ENCODE results near the gene SLC7A10. TPM values are rescaled to one million over a fixed set of nuclear protein-coding genes. Genes with fewer than 3 reads are reported as not detected.

The SLC7A10 gene
- total RNA-seq: not detected
- long read RNA-seq: 0 reads

GRCh38 chr19:33225458-33225926 is at the start of gene SLC7A10:
Gene SLC7A10, minus strand, starts transcription at chr19:33225850. Its CDS starts 147 bp downstream, at chr19:33225703.
- peaks cover 14% of the 10 kb centered on the region for H3K4me1 ChIP-seq
- intact Hi-C loops (cut with micrococcal nuclease): no loop called here
- peaks cover 5% of the 10 kb centered on the region for H3K36me3 ChIP-seq
- H3K27ac ChIP-seq (replicated peaks): no peak within 1 kb of the TSS
- H3K4me3 ChIP-seq: peak within 1 kb of the TSS; percentile 41
- no peak for TF ChIP-seq CTCF (IDR thresholded peaks at IDR 0.05; ENCODE audit: borderline replicate concordance)
- no peak for DNase-seq
- H3K9me3 ChIP-seq (replicated peaks): peaks cover 30% of the 10 kb centered on the region
- peaks cover 100% of the 10 kb centered on the region for H3K27me3 ChIP-seq (ENCODE audit: low read depth)

GRCh38 chr19:33274663-33275558 is 49.3 kb upstream of the SLC7A10 start:
- intact Hi-C loops (cut with micrococcal nuclease): no loop called here
- no peak for TF ChIP-seq CTCF (IDR thresholded peaks at IDR 0.05; ENCODE audit: borderline replicate concordance)
- Histone ChIP-seq H3K4me1 (peaks cover 7% of the 10 kb centered on the region), H3K27me3 (ENCODE audit: low read depth) (peaks cover 11% of the 10 kb centered on the region), H3K27ac (replicated peaks) (no peak overlapping the region), H3K4me3 (no peak overlapping the region), H3K9me3 (replicated peaks) (no peaks in the 10 kb centered on the region), H3K36me3 (no peaks in the 10 kb centered on the region)
- no peak for DNase-seq

- Histone ChIP-seq H3K4me1 (peaks cover 7% of the 10 kb centered on the region), H3K36me3 (no peaks in the 10 kb centered on the region), H3K4me3 (no peak overlapping the region), H3K27me3 (ENCODE audit: low read depth) (peaks cover 20% of the 10 kb centered on the region), H3K9me3 (replicated peaks) (no peaks in the 10 kb centered on the region), H3K27ac (replicated peaks) (no peak overlapping the region)
- no peak for TF ChIP-seq CTCF (IDR thresholded peaks at IDR 0.05; ENCODE audit: borderline replicate concordance)
- intact Hi-C loops (cut with micrococcal nuclease): no loop called here
- no peak for DNase-seq
Measured at GRCh38 chr19:33273881-33274662, 48.4 kb upstream of the SLC7A10 start.

- Histone ChIP-seq H3K9me3 (replicated peaks) (no peaks in the 10 kb centered on the region), H3K4me1 (peaks cover 5% of the 10 kb centered on the region), H3K36me3 (no peaks in the 10 kb centered on the region), H3K27ac (replicated peaks) (no peak overlapping the region), H3K4me3 (no peak overlapping the region), H3K27me3 (ENCODE audit: low read depth) (peaks cover 28% of the 10 kb centered on the region)
- DNase-seq: no peak
- no peak for TF ChIP-seq CTCF (IDR thresholded peaks at IDR 0.05; ENCODE audit: borderline replicate concordance)
- intact Hi-C loops (cut with micrococcal nuclease): no loop called here
Measured at GRCh38 chr19:33273065-33273736, 47.6 kb upstream of the SLC7A10 start.
